ENCODE measurements around the gene SLC16A1.

SLC16A1 gene

DNA sequence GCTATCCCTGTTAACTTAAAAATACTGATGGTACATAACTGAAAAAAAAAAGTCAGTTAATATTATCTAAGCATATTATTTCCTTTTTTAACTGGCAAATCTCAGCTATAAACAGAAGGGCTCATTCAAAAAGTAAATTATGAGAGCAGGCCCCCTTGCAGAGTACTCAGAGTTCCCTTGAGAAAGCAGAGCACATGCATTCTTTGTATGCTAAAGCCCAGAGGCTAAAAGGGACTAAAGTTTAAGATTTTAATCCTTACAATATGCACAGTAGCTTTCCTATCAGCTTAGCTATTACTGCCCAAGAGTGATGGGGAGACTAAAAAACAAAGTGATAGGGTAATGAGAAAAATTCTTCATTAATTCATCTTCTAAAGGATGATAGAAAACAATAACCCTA, 18.5 kb downstream of the SLC16A1 start:
- TF ChIP-seq, protein P1, sequence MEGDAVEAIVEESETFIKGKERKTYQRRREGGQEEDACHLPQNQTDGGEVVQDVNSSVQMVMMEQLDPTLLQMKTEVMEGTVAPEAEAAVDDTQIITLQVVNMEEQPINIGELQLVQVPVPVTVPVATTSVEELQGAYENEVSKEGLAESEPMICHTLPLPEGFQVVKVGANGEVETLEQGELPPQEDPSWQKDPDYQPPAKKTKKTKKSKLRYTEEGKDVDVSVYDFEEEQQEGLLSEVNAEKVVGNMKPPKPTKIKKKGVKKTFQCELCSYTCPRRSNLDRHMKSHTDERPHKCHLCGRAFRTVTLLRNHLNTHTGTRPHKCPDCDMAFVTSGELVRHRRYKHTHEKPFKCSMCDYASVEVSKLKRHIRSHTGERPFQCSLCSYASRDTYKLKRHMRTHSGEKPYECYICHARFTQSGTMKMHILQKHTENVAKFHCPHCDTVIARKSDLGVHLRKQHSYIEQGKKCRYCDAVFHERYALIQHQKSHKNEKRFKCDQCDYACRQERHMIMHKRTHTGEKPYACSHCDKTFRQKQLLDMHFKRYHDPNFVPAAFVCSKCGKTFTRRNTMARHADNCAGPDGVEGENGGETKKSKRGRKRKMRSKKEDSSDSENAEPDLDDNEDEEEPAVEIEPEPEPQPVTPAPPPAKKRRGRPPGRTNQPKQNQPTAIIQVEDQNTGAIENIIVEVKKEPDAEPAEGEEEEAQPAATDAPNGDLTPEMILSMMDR (IDR thresholded peaks at IDR 0.05; ENCODE audit: low read length, missing control alignments): no peak
- no peak for DNase-seq (ENCODE audit: low read depth)
- no peak overlapping the region for H3K4me3 ChIP-seq (replicated peaks; ENCODE audit: low read depth, low read length)

DNA sequence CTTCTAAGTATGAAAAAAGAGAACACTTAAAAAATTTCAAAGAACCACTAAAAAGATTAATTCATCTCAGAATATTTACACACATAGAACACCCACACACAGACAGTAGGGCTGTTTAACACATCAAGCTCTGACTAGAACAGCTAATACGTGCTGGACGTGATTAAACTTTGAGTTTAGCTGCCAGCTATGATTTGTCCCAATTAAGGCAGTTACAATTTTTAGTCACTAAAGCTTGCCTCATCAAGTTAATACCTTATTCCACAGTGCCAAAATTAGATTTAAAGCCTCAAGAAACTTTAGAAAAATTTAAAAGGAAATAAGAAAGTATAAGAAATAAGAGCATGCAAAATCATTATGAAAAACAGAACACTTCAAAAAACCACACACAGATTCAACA, 18.9 kb downstream of the SLC16A1 start:
- DNase-seq (ENCODE audit: low read depth): no peak
- H3K4me3 ChIP-seq (replicated peaks; ENCODE audit: low read depth, low read length): no peak overlapping the region
- TF ChIP-seq, protein P1 (IDR thresholded peaks at IDR 0.05; ENCODE audit: low read length, missing control alignments): no peak

DNA sequence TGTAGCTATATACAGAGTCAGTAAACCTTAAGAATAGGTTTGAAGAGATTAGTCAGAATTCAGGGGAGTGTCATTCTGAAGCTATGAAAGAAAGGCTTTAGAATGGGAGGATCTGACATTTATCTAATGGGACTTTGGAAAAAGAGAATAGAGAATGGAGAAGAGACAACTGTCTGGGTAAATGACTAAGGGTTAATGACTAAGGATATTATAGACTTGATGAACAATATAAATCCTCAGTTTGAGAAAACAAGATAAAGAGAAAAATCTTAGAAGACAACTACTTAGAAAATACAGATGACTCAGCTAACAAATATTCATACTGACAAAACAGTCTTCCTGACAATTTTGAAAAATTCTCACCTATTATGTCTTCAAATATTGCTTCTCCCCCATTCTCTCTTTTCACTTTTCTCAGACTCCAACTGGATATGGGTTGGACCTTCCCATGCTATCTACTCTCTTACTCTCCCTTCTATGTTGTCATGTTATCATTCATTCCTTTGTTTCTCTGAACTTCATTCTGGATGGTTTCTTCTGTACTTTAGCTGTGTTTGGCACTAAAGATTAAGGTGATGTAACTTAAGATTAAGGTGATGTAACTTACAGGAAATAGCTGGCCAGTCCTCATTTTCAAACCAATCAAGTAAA, 20.4 kb downstream of the SLC16A1 start:
- peak; percentile 81 for DNase-seq (ENCODE audit: low read depth)
- H3K4me3 ChIP-seq (replicated peaks; ENCODE audit: low read depth, low read length): no peak overlapping the region
- TF ChIP-seq, protein P1 (IDR thresholded peaks at IDR 0.05; ENCODE audit: low read length, missing control alignments): no peak

DNA sequence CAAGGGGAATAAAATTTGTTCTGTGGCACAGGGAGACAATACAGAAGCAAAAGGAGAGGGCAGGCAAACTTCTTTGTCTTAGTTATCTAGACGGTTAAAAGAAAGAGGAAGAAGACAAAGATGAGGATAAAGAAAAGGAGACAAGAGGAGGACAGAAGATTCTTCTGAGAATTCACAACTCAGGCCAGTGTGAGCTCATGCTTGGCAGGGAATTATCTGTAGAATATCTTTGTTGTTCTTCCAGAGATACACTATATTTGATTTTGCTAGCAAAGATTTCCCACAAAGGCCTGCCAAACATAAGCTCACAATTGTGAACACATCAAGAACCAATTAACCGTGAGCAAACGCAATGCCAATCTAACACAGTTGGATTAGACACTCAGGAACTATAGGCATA, 21.4 kb downstream of the SLC16A1 start:
- no peak for DNase-seq (ENCODE audit: low read depth)
- H3K4me3 ChIP-seq (replicated peaks; ENCODE audit: low read depth, low read length): no peak overlapping the region
- TF ChIP-seq, protein P1 (IDR thresholded peaks at IDR 0.05; ENCODE audit: low read length, missing control alignments): no peak

DNA sequence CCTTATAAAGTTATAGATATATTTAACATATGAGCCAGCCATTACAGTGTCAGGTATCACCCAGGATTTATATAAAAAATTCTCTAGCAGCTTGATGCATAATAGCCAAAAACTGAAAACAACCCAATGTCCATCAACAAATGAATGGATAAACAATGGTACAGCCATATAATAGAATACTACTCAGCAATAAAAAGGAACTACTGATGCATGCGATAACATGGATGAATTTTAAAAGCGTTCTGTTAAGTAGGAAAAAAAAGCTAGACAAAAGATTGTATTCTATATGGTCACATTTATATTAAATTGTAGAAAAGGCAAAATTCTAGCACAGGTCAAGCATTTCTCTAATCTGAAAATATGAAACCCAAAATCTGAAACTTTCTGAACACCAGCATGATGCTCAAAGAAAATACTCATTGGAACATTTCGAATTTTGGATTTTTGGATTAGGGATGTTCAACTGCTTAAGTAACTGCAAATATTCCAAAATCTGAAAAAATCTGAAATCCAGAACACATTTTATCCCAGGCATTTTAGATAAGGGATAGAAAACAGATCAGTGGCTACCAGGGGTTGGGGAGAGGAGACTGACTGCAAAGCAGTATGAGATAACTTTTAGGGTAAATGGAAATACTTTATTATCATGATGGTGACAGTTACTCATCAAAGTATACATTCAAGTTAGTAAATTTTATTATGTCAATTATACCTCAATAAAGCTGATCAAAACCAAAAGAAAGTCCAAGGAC, 22.0 kb downstream of the SLC16A1 start:
- H3K4me3 ChIP-seq (replicated peaks; ENCODE audit: low read depth, low read length): no peak overlapping the region
- TF ChIP-seq, protein P1 (IDR thresholded peaks at IDR 0.05; ENCODE audit: low read length, missing control alignments): no peak
- no peak for DNase-seq (ENCODE audit: low read depth)

DNA sequence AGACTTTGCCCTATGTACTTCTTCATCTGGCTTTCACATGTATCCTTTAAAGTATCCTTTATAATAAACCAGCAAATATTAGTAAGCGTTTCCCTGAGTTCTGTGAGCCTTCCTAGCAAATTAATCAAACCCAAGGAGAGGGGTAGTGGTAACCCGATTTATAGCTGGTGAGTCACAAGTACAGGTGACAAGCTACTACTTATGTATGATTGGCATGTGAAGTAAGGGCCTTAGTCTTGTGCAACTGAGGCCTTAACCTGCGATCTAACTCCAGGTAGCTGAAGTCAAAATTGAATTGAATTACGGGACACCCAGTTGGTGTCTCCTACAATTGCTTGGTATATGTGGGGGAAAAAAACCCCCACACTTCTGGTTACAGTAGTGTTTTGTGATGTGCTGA, 26.0 kb downstream of the SLC16A1 start:
- TF ChIP-seq, protein P1 (IDR thresholded peaks at IDR 0.05; ENCODE audit: low read length, missing control alignments): no peak
- no peak for DNase-seq (ENCODE audit: low read depth)
- no peak overlapping the region for H3K4me3 ChIP-seq (replicated peaks; ENCODE audit: low read depth, low read length)
